Spleen (tissue), 7 donors: ENCODE data around the gene CALML5.

Experiments used
- POLR2AphosphoS5 ChIP-seq, 3 donors: sonication (generic); formaldehyde crosslinking; IDR thresholded peaks; one replicate each; pipeline ENCODE4 v1.5.1; 2017; ENCODE audit warnings: antibody characterized with exemption in 3 of 3
- TF ChIP-seq, protein P1 (sequence below), 11 experiments: fragments of 200-600 bp in 7 of 11; fragments of 450-650 bp in 4 of 11; sonication (generic) in 4 of 11; IDR thresholded peaks in 8 of 11; conservative IDR thresholded peaks in 3 of 11; 1 replicate in 7 of 11; 2 replicates in 4 of 11; pipeline versions ENCODE4 v1.4.0 to v1.8.0; 2016 to 2021; ENCODE audit warnings: antibody characterized with exemption in 11 of 11, inconsistent platforms in 4 of 11, mild to moderate bottlenecking in 1 of 11
- donor health status: DM: no; HTN: no; CAD: no; lungs with moderate emphysema.
- donor health status: DM: no; HTN: no; CAD: no.
- donor health status: DM: no; HTN: no; CAD: no.

DNA sequence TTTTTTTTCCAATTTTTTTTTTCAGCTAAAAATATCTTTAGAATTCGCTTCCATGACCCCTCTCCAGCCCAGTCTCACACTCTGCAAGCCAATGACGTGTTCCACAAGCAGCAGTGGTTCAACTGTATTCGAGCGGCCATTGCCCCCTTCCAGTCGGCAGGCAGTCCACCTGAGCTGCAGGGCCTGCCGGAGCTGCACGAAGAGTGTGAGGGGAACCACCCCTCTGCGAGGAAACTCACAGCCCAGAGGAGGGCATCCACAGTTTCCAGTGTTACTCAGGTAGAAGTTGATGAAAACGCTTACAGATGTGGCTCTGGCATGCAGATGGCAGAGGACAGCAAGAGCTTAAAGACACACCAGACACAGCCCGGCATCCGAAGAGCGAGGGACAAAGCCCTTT lies 42.8 kb downstream of the CALML5 start:
- TF ChIP-seq, protein P1, sequence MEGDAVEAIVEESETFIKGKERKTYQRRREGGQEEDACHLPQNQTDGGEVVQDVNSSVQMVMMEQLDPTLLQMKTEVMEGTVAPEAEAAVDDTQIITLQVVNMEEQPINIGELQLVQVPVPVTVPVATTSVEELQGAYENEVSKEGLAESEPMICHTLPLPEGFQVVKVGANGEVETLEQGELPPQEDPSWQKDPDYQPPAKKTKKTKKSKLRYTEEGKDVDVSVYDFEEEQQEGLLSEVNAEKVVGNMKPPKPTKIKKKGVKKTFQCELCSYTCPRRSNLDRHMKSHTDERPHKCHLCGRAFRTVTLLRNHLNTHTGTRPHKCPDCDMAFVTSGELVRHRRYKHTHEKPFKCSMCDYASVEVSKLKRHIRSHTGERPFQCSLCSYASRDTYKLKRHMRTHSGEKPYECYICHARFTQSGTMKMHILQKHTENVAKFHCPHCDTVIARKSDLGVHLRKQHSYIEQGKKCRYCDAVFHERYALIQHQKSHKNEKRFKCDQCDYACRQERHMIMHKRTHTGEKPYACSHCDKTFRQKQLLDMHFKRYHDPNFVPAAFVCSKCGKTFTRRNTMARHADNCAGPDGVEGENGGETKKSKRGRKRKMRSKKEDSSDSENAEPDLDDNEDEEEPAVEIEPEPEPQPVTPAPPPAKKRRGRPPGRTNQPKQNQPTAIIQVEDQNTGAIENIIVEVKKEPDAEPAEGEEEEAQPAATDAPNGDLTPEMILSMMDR (IDR thresholded peaks at IDR 0.05 in 8 of 11, conservative IDR thresholded peaks at IDR 0.05 in 3 of 11), result no peak
- TF ChIP-seq POLR2AphosphoS5 (IDR thresholded peaks at IDR 0.05), result no peak
